ENCODE data around the gene TACC3.

TACC3 gene

DNA sequence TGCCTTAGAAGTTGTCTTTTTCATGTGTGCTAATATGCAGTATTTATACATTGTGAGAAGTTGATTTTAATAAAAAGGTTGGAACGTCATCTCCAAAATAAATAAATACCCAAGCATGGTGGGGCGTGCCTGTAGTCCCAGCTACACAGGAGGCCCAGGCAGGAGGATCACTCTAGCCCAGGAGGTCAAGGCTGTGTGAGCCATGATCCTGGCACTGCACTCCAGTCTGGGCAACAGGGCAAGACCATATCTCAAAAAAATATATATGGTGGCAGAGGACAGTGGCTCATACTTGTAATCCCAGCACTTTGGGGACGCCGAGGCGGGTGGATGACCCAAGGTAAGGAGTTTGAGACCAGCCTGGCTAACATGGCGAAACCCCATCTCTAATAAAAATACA is 15.6 kb upstream of the TACC3 start:
- FAIRE-seq = no peak

DNA sequence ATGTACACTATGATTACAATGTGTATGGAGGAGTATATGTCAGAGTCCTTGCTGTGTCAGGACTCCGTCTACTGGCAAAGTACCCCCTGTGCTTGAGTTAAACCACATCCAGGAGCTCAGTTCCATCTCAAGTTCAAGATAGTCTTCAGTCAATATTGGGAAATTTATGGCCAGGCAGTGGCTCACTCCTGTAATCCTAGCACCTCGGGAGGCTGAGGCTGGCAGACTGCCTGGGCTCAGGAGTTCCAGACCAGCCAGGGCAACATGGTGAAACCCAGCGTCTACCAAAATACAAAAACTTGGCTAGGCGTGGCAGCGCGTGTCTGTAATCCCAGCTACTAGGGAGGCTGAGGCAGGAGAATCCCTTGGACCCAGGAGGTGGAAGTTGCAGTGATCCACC is 15.0 kb upstream of the TACC3 start:
- no peak for FAIRE-seq

DNA sequence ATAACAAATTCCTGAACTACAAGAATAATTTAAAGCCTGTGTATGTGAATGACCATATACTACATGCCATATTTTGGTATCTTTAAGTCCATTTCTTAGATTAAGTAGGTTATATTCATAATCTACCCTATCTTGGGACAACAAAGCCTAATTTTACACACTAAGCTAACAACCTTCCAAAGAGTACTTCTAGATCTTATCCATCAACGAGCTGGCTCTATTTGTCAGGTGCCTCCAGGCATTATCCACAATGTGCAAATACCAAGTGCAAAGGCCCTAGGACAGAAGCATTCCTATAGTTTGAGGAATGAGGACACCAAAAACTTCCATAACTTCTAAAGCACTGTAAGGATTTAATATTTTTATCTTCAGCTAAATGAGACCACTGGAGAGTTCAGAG is 12.7 kb upstream of the TACC3 start:
- no peak for FAIRE-seq

DNA sequence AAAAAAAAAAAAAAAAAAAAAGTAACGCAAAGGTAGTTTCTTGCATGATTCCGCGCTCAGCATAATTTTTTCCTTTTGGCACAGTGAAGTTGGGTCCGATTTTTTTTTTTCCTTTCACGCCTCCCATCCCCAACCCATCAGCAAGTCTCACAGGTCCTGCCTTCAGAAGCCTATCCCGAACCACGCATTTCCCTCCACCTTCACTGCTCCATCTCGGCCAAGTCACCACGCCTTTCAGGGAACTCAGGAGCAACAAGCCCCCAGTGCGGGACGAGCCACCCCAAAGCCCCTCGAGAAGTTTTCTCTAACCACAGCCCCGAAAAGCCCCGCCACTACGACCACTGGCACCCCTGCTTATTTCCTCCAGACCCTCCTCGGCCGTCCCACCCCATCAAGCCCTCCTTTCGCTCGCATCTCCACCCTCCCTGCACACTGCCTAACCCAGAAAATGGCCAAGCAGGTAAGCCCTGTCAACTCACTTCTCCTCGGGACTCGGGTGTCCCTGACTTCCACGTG is 10.2 kb upstream of the TACC3 start:
- FAIRE-seq = no peak

DNA sequence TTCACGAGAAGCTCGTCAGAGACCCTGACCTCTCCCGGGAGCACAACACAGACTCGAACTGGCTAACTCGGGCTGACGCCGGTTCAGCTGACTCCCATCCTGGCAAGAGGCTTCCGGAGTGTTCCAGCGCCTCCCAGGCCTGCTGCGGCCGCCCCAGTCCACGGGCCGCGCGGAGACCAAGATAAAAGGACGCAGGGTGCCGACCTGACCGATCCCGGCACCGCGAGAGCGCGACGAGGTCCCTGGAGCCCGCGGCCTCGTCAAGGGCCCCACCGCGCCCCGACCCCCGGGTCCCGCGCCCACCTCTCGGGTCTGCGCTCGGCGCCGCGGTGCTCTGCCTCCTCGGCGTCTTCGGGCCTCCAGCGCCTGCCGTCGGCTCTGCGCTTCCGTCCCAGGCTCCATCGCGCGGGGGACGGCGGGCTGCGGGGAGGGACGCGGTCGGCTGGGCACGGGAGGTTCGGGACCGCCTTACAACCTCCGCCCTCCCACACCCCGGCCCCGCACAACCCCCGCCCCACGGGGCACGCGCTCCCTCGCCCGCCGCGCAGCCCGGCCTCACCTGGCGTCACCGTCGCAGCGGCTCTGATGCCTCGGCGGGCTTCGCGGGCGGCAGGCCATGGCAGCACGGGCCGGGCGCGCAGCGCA is 9.6 kb upstream of the TACC3 start:
- FAIRE-seq = no peak

DNA sequence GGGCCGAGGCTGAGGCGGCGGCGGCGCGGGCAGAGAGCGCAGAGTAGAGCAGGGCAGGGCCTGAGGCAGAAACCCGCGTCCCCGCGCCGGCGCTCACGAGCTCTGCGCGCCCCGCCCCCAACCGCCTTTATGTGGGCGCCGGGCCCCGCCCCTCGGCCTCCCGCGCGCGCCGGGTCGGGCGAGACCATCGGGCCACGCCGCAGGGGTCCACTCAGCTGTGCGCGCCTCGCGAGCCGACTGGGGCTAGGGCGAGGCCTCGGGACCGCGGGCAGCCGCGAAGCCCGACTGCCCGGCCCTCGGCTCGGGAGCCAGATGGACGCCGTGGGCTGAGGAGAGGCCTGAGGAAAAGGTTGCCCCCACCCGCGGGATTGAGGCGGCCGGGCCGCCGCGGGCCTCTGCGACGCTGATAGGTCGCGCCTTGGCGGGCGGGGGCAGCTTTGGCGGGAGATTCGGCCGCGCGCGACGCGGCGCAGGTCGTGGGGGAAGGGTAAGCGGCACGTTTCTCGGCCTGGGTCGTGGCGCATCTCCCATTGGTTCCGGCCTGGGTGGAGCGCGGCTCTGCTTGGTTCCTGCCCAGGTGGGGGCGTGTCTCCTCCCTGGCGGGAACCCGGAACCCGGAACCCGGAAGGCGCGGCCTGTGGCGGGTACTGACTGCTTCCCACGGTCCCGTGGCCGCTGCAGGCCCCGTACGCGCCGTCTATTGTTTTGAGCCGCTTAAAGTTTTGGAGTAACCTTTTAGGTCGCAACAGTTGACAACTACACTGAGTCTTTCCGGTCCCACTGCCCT is 8.9 kb upstream of the TACC3 start, which contains the start of gene SLBP:
TSS of gene SLBP (minus strand) at position 104 of the 787 bp plus-strand sequence. CDS start 131 bp downstream, outside the sequence.
- no peak for FAIRE-seq

DNA sequence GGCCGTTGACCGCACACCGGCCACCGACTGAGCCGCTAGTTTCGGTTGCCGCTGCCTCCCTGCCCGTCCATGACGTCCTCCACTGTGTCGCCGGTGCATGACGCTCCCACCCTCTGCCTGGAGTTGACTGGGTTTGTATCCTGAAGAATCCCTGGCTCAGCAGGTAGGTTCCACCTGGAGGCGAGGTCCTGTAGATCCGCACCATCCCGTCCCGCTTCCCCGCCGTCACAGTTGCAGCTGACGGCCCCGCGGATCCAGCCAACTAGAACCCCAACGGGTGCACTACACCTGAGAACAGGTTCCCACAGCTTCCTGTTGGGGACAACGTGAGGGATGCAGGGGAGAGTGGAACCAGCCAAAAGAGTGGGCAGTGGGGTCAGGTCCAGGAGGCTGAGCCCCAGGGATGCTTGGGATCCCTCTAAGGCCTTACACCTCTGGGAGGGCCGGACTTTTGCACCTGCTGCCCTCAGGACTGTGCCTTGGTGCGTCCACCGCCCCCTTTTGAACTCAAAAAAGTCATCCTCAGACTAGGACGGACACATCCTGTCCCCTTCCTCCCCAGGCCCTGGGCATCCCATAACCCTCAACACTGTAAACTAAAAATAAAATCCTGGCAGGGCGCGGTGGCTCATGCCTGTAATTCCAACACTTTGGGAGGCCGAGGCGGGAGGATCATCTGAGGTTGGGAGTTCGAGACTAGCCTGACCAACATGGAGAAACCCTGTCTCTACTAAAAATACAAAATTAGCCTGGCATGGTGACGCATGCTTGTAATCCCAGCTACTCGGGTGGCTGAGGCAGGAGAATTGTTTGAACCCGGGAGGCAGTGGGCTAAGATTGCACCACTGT is 8.1 kb upstream of the TACC3 start:
- no peak for FAIRE-seq

DNA sequence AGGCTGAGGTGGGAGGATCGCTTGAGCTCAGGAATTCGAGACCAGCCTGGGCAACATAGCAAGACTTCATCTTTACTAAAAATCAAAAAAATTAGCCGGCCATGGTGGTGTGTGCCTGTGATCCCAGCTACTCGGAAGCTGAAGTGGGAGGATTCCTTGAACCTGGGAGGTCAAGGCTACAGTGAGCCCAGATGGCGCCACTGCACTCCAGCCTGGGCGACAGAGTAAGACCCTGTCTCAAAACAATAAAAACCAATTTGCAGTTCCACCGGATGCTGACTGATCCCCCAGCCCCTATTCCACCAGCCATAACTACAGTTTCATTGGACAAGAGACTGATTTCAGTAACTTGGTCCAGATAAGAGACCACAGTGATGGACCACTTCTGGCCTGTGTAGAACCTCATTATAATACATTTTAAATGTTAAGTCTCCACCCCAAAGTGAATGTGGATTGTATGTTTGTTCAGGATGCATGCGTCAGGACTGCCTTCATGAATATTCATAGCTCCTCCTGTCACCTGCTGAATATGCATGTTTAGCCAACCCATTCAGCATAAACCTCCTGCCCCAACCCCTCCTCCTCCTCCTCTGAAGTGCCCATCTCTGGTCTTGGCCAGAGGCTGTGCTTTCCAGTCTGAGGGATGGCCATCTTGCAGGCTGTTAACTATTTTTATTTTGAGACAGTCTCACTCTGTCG is 6.9 kb upstream of the TACC3 start:
- no peak for FAIRE-seq

DNA sequence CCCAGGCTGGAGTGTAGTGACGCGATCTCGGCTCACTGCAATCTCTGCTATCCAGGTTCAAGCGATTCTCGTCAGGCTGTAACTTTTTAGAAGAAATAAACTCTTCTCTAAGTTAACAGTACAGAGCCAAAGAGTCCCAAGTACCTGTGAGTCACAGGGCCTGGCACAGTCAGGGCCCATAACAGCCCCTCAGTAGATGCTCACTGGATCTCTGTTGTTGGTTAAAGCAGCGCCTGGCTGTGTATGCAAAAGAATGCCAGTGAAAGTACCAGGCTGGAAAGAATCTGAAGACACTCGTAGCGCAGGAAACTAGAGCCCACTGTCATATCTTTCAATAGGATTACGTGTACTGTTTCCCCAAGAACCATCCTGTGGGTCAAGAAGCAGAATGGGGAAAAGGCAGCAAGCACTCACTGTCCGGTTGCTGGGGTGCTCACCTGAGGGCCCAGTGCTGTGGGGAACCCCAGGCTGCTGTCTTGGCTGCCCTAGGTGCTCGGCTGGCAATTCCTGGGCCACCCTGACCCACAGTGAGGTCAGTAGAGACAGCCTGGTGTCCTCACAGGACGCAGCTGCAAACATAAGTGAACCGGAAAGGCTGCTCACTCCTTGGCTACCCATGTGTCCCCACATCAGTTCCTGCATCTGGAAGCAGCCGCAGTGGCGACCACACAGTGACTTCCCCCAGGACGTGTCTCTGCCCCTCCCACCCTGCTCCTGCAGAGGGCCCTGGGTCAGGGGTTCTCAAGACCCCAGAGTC is 6.1 kb upstream of the TACC3 start:
- FAIRE-seq = no peak

DNA sequence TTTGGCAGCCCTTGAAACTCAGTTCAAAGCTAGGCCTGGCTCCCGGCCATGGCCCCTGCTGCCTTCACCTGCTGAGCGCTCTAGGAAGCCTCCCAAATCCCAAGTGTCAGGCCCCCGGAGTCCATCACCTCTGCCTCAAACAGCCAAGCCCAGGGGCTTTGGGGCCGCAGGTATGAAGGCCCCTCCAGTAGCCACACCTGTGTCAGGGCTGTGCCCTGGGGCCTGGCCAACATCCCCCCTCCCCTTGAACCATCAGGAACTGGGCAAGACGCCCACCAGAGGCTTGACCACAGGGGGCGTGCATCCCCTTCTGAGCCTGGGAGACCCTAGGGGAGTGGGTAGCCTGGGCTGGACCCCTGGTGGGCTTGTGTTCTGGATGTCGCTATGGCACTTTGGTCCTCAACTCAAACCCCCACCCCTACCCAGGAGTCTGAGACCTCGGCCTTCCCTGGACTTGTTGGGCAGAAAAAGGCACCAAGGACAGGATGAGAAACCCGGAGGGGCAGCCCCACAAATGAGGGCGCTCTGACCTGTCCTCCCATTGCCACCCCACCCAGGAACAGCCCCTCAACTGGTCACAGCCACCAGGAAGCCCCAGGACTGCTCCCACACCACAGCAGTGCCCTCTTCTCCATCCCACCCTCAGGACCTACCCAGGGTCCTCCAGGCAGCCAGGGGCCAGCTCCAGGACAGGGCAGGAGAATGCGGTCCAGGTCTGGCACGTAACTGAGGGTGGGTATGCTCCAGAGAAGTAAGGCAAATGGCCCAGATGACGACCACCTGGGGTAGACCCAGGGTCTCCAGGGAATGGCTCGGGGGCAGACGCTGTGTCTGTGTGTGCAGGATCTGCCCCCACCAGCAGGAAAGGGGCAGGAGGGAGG is 5.0 kb upstream of the TACC3 start:
- FAIRE-seq = no peak

DNA sequence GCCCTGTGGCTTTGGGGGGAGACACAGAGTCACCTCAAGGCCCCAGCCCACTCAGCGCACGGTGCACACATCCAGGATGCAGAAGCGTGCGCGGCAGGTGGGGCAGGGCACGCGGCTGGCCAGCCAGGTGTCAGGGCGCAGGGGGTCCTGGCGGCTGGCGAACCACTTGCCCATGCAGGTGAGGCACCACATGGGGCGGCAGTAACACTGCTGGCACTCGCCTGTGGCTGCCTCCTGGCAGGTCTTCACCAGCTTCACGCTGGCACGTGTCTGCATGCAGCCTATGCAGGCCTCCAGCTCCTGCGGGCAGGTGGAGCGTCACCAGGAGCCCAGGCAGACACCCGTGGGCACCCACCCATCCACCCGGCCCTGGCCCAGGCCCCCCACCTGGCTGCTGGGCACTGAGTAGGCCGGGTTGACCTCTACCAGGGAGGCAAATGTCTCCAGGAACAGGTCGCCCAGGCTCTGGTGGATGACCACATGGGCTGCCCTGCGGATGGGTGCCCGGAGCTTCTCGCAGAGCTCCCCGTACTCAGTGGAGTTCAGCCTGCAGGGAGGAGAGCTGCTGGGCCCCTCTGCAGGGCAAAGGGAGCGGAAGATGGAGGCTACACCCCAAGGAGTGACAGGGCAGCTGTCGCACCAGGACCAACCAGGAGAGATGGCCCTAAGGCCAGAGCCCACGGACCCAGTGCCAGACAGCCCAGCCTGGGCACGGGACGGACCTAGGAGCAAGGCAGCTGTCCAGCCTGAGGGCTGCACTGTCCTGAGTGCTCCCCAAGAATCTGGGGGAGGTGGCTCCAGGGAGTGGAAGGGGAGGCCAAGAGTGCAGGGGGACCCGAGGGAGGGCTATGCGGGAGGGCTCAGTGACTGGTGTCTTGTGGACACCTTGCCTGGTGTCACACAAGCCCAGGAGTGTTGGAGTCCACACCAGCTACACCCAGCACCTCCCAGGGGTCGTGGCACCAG is 3.9 kb upstream of the TACC3 start:
- no peak for FAIRE-seq

DNA sequence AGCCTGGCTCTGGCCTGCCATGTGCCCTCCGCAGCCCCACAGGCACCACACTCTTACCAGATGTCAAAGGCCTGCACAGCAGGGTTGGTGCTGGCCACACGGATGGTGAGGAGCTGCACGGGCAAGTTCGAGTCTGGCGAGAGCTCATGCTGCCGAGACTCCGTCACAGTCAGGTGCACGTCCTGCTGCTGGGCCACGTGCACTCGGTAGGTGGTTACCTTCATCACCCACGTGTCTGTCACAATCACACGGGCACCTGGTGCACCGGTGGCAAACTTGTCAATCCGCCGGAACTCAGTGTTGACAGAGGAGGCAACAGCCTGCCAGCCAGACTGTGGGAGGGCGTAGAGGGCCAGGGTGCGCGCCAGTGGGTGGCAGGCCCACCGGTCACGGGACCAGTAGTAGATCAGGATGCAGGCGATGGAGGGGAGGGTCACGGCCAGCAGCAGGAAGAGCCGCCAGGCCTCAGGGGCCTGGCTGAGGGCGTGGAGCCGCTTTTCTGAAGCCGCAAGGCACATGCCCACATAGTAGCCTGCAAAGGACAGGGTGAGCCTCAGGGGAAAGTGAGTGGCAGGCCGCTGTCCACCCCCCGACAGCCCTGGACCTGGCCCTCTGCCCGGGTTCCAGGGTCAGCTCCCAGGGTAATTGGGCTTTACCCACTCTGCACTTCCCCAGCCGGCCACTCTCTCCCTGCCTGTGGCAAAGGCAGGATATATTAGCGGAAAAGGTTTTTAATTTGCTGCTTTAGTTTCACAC is 3.0 kb upstream of the TACC3 start:
- FAIRE-seq = no peak

DNA sequence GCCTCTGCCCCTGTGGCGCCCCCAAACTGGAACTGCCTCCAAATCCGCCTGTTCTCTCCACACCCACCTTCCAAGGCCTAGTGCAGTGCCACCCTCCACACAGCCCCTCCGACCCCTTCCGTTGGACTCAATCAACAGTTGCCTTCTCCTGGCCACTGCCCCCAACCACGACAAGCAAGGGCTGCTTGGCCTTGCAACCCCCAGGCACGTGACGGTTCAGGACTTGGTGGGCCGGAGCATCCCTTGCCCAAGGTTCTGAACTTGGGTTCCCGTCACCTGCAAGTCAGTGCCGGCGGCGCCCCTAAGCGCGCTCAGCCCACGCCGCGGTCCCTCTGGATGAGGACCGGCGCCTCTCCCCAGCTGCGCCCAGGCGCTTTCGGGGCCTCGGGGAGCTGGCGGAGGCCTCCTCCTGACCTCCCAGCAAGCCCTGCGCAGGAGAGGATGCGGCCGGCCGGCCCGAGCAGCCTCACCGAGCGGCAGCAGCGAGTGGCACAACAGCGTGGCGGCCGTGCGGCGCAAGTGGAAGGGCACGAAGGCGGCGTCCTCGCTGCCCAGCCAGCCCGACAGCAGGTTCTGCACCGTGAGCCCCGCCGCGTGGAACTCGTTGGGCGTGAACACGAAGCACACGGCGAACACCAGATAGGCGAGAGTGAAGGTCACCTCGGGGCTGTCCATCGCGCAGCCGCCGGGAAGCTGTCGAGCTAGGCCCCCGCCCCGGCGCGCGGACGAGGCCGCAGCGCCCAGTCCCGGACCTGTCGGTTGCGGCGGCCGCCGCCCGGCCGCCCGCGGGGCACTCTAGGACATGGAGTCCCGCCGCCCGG is 948 bp upstream of the TACC3 start:
- FAIRE-seq = no peak

DNA sequence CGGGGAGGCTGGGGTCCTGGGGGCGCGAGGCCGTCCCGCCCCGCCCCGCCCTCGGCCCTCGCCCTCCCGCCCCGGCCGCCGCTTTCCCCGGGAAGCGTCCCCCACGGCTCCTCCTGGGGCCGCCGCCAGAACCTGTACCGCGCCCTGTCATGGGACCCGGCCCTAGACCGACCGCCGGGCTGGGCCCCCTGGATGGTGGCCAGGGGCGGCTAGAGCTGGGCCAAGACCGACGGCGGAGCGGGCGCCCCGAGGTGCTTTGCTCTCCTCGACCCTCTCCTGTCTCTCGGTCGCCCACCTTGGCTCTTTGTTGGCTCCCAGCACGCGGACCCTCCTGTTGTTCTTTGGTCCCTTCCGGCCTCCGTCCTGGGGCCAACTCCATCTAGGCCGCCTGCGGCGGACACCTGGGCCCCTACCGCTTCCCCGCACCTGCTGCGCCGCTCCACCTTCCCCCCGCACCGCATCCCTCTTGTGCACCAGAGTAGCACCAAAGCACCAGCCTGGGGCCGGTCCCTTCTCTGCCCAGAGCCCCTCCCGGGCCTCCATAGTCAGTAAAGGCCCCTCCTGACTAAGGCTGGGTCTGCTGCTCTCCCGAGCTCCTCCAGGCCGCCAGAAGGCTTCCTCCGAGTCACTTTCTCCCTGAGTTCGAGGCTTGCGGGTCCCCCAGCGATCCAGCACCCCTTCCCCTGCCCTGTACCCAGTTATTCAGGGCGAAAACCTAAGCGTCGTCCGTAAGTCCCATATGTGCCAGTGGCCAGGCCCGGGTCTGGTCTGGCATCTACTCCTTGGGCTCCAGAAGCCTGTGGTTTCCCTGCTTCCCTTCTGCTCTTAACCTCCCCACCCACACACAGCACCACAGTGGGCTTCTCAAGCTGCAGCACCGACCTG is 587 bp downstream of the TACC3 start:
- no peak for FAIRE-seq

DNA sequence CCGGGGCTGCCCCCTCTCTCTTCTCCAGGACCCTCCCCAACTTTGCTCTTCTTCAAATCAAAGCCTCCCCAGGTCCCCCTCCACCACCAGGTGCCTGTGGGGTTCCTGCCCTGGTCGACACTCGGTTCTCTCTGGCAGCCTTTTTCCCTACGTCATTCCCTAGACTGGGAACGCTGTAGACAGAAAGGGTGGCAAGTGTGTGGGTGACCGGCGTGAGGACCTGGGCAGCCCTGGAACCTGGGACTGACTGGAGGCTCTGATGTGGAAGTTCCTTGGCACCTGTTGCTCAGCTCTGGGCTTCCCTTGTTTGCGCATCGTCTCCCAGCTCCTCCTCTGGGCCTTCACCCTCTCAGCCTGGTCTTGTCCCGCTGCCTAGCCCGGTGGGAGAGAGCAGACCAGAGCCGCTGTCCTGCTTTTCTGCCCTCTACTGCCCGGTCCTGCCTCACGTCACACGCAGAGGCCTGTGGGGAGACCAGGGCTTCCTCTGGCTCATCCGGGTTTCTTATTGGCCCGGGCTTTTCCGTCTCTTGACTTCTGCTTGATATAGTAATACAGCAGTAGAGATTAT is 1.3 kb downstream of the TACC3 start:
- no peak for FAIRE-seq

DNA sequence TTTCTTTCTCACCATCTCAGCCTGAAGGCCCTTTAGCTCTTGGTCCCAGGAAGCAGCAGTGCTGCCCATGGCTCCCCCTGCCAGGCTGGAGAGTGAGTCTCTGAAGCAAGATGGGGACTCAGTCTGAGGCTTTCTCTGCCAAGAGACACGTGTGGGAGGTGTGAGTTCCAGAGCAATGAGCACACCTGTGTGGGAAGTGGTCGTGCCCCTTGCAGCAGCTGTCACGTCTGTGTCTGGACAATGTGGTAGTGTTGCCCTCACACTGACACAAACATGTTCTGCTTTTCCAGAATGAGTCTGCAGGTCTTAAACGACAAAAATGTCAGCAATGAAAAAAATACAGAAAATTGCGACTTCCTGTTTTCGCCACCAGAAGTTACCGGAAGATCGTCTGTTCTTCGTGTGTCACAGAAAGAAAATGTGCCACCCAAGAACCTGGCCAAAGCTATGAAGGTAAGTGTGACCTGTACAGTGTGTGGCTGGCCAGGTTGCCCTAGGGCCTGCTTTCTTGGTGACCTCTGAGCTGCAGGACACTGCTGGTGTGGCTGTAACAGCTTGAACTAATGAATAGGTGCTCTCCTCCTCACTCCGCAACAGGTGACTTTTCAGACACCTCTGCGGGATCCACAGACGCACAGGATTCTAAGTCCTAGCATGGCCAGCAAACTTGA is 1.9 kb downstream of the TACC3 start:
- FAIRE-seq = no peak

Data from colon (tissue), 2 donors.